IMR-90 (cell line): ENCODE data around the gene KCNMB3.

Experiments used
- POLR2A ChIP-seq: IDR thresholded peaks from 2 replicates; pipeline ENCODE4 v1.6.1; 2012; ENCODE audit warnings: mild to moderate bottlenecking, low read depth, low read length
- RCOR1 ChIP-seq: IDR thresholded peaks from 2 replicates; pipeline ENCODE4 v1.6.1; 2012; ENCODE audit warnings: mild to moderate bottlenecking, low read length, improper control_type of control experiment; ENCODE audit not compliant: insufficient replicate concordance
- SMC3 ChIP-seq: fragments of 150-350 bp; IDR thresholded peaks from 2 replicates; pipeline ENCODE4 v1.6.1; 2016; ENCODE audit warnings: low read depth, mild to moderate bottlenecking, antibody characterized with exemption, low read length, moderate library complexity
- USF2 ChIP-seq: fragments of 150-350 bp; IDR thresholded peaks from 2 replicates; pipeline ENCODE4 v1.6.1; 2017; ENCODE audit warnings: mild to moderate bottlenecking, antibody characterized with exemption, low read length, low read depth
- TF ChIP-seq, protein P1 (sequence below): conservative IDR thresholded peaks from 2 replicates; pipeline ENCODE4 v1.5.1; 2012; ENCODE audit warnings: mild to moderate bottlenecking, low read depth, low read length, improper control_type of control experiment

DNA sequence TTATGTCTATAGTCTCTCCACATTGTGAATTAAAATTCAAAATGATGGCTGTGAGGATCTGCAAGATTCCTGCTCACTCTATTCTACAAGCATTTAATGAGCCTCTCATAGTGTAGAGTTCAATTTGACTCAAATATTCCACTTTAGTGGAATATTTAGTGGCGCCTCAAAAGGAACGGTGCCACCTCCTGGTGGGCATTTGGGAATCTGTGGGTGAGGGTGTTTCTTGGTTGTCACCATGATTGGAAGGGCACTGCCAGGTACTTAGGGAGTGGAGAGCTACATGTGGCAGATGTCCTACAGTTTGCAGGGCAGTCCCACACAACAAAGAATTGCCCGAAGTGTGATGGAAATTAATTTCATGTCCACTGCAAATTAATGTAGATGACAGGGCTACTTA, 21.5 kb upstream of the KCNMB3 start:
- TF ChIP-seq, protein P1, sequence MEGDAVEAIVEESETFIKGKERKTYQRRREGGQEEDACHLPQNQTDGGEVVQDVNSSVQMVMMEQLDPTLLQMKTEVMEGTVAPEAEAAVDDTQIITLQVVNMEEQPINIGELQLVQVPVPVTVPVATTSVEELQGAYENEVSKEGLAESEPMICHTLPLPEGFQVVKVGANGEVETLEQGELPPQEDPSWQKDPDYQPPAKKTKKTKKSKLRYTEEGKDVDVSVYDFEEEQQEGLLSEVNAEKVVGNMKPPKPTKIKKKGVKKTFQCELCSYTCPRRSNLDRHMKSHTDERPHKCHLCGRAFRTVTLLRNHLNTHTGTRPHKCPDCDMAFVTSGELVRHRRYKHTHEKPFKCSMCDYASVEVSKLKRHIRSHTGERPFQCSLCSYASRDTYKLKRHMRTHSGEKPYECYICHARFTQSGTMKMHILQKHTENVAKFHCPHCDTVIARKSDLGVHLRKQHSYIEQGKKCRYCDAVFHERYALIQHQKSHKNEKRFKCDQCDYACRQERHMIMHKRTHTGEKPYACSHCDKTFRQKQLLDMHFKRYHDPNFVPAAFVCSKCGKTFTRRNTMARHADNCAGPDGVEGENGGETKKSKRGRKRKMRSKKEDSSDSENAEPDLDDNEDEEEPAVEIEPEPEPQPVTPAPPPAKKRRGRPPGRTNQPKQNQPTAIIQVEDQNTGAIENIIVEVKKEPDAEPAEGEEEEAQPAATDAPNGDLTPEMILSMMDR: peak; percentile 38
- TF ChIP-seq POLR2A (no peak), USF2 (no peak), RCOR1 (no peak), SMC3 (peak; percentile 38; the same call in 1 of the 2 replicates)
